Heart right ventricle (tissue), 16 donors: ENCODE results near the gene CARHSP1. TPM values are rescaled to one million over a fixed set of nuclear protein-coding genes. Genes with fewer than 3 reads are reported as not detected.

Source experiments
- ATAC-seq, 8 donors: fragments of 200-7000 bp; cut with Tn5 transposase; one replicate each; pipeline ENCODE4 v1.9.1; 2020; ENCODE audit warnings: mild to moderate bottlenecking in 8 of 8, moderate library complexity in 8 of 8, moderate number of reproducible peaks in 1 of 8
- DNase-seq, 2 donors: peaks; one replicate each; pipeline ENCODE4 v3.0.0-alpha.2; 2020
- H3K27ac ChIP-seq, 10 donors: fragments of 200-600 bp; sonication (generic) in 2 of 10; one replicate each; pipeline versions ENCODE4 v1.5.0 to v1.8.0; 2020 to 2022; ENCODE audit warnings: mild to moderate bottlenecking in 3 of 10
- H3K27me3 ChIP-seq, 7 donors: fragments of 200-600 bp; one replicate each; pipeline ENCODE4 v1.8.0; 2021 to 2022; ENCODE audit warnings: mild to moderate bottlenecking in 2 of 7
- H3K36me3 ChIP-seq, 9 donors: fragments of 200-600 bp; sonication (generic) in 1 of 9; one replicate each; pipeline versions ENCODE4 v1.5.0 to v1.8.0; 2020 to 2022; ENCODE audit warnings: mild to moderate bottlenecking in 2 of 9
- H3K4me1 ChIP-seq, 9 donors: fragments of 200-600 bp; sonication (generic) in 1 of 9; one replicate each; pipeline versions ENCODE4 v1.5.0 to v1.8.0; 2020 to 2022; ENCODE audit warnings: mild to moderate bottlenecking in 4 of 9
- H3K4me3 ChIP-seq, 10 donors: fragments of 200-600 bp; sonication (generic) in 2 of 10; one replicate each; pipeline versions ENCODE4 v1.5.0 to v1.8.0; 2020 to 2022; ENCODE audit warnings: mild to moderate bottlenecking in 7 of 10, moderate library complexity in 2 of 10
- H3K9me3 ChIP-seq, 11 donors: fragments of 200-600 bp in 10 of 11; sonication (generic) in 2 of 11; one replicate each; pipeline versions ENCODE4 v1.5.0 to v1.8.0; 2013 to 2022; ENCODE audit warnings: mild to moderate bottlenecking in 2 of 11, control low read depth in 1 of 11, moderate library complexity in 1 of 11
- CTCF ChIP-seq, 9 donors: fragments of 200-600 bp; sonication (generic) in 2 of 9; IDR thresholded peaks; one replicate each; pipeline versions ENCODE4 v1.5.0 to v1.8.0; 2021 to 2022; ENCODE audit warnings: antibody characterized with exemption in 9 of 9, mild to moderate bottlenecking in 5 of 9, moderate library complexity in 1 of 9
- WGBS, 2 donors: extraction: QIAGEN DNeasy Blood & Tissue Kit; methylation state at CpG; one replicate each; pipeline ENCODE4 v1.1.7; 2013; ENCODE audit warnings: inconsistent platforms in 1 of 2; 5-methylcytosine and 5-hydroxymethylcytosine counted together
- intact Hi-C, 10 donors: fragments of 100-400 bp; cut with DNase I; formaldehyde crosslinking; loops; one replicate each; pipeline versions ENCODE4 v1.11.1 to v1.14.2; 2022
- polyA plus RNA-seq, 2 donors: library from polyadenylated mRNA; stranded (reverse); fragments of 200-250 nt; gene quantifications; one replicate each; pipeline ENCODE4 v1.2.3, GENCODE V29; 2013
- total RNA-seq, 10 donors: library from RNA; stranded (reverse); fragmentation: NEBNext Ultra II Directional in 3 of 10; extraction: Animal tissue kit (Norgen Biotek cat#: 25700) in 3 of 10; gene quantifications; one replicate each; pipeline versions ENCODE4 v1.2.1 to v1.2.4, GENCODE V29; 2021 to 2023
- donor health status: Arrhythmogenic right ventricular cardiomyopathy.
- donor health status: ischemic (EF 13 %, LVEDD 7.1; RV severe dilation, severe dysfunction).
- donor health status: healthy with polysubstance abuse.
- donor health status: DM: no; HTN: yes; CAD: no.
- donor health status: DM: no; HTN: no; CAD: no.
- donor health status: ischemic (EF 25% LVEDD 6.9; RV normal size, moderate dysfunction).
- donor health status: ischemic (EF 25% LVEDD 5.7; RV mildly dilated, moderate dysfunction).
- donor health status: healthy.
- donor health status: DM: yes; HTN: yes; CAD: no.
- donor health status: Ischemic cardiomyopathy.
- donor health status: ischemic (EF 35%, LVEDD 5.7; RV mildly dilated, moderate dysfunction).
- donor health status: nonischemic (EF 11% LVEDD 7.7; RV severe dilation, severe dysfunction).
- donor health status: DM: yes; HTN: yes; CAD: no.
- donor health status: PGD.
- donor health status: ischemic (EF 29% LVEDD 5.4; RV normal size, mild dysfunction).
- donor health status: nonischemic (EF 23%, LVEDD 6.1; RV moderate dilation, normal function).

Gene CARHSP1
- total and polyA plus RNA-seq, 12 donors, result 12.7 to 76.3 (median 28.8) TPM

GRCh38 chr16:8864480-8865110 lies 4.2 kb downstream of the CARHSP1 start:
- ATAC-seq (no peak), DNase-seq (peak in 1 of 2 donors; percentile 52)
- H3K36me3 ChIP-seq, result no peaks in the 10 kb centered on the region
- H3K27me3 ChIP-seq, result no peaks in the 10 kb centered on the region
- no peaks in the 10 kb centered on the region for H3K9me3 ChIP-seq
- peak overlapping the region in 9 of 10 donors; percentile 1 to 96 (median 85) for H3K27ac ChIP-seq
- 25 to 35% methylated on average over 13 of the region's 13 CpGs for WGBS, 2 donors
- H3K4me1 ChIP-seq, result peaks cover 26 to 90% (median 69%) of the 10 kb centered on the region in 9 donors
- no peak for TF ChIP-seq CTCF (IDR thresholded peaks at IDR 0.05)
- H3K4me3 ChIP-seq, result peak overlapping the region in 4 of 10 donors; percentile 6 to 14 (median 10)
- intact Hi-C loops, result loop anchor here in 3 of 10 donors (5.0 kb wide), 1 partner anchor 67 kb away; the partner anchor contains the start of genes PMM2 (in 3 of the 3) and TMEM186 (in 3 of the 3)

DNA sequence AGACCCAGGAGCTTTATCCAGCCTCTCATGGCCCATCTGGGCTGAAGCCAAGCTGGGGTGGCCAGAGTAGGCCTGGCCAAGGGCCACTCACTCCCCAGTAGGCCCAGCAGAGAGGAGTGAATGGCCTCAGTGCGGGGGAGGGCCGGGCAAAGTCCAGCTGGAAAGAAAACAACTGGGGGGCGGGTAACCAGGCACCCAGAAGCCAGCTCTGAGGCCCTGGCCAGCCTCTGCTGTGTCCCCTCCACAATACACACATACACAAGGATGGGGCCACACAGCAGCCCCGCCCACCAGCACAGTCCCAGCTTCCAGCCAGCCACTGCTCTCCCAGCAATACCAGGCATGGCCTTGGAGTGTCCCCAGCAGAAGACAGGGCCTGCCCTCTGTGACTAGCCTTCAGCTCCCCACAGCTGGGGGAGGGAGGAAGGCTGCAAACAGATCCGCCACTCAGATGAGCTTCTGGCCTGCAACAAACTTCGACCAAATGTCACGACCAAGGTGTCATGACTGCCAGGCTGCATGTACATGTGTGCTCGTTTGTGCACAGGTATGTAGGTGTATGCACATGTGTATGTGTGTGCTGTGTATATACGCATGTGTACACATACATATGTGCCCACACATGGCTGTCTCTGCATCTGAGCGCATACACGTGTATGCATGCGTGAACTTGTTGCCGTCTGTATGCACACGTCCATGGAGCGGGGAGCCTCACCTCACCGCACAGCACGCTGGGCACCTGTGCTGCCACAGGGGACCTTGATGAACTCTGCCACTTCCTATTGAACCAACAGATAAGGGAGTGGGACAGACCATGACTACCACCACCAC lies 5.0 kb downstream of the CARHSP1 start:
- Histone ChIP-seq H3K4me1 (peaks cover 26 to 85% (median 70%) of the 10 kb centered on the region in 9 donors), H3K36me3 (peaks cover 0 to 6% (median 0%) of the 10 kb centered on the region in 9 donors), H3K4me3 (peak overlapping the region in 1 of 10 donors; percentile 10), H3K27me3 (no peaks in the 10 kb centered on the region), H3K9me3 (no peaks in the 10 kb centered on the region), H3K27ac (peak overlapping the region in 9 of 10 donors; percentile 20 to 96 (median 85))
- peak; percentile 5 to 50 (median 25) for ATAC-seq
- WGBS, 2 donors, result 62 to 69% methylated on average over 17 of the region's 17 CpGs
- peak in 2 of 9 donors; percentile 7 to 10 for TF ChIP-seq CTCF (IDR thresholded peaks at IDR 0.05)
- intact Hi-C loops, result no loop called here
- peak in 1 of 2 donors; percentile 54 for DNase-seq

GRCh38 chr16:8862309-8863130 lies 6.3 kb downstream of the CARHSP1 start:
- ATAC-seq, result peak in 1 of 8 donors; percentile 31
- H3K4me3 ChIP-seq, result no peak overlapping the region
- no peaks in the 10 kb centered on the region for H3K9me3 ChIP-seq
- H3K4me1 ChIP-seq, result peaks cover 26 to 87% (median 70%) of the 10 kb centered on the region in 9 donors
- H3K27me3 ChIP-seq, result no peaks in the 10 kb centered on the region
- peaks cover 0 to 19% (median 0%) of the 10 kb centered on the region in 9 donors for H3K36me3 ChIP-seq
- H3K27ac ChIP-seq, result peak overlapping the region in 9 of 10 donors; percentile 35 to 96 (median 85)
- TF ChIP-seq CTCF (IDR thresholded peaks at IDR 0.05), result no peak
- no peak for DNase-seq
- intact Hi-C loops, result no loop called here
- WGBS, 2 donors, result 66 to 84% methylated on average over 14 of the region's 14 CpGs
